ENCODE results near the gene RMND5B. TPM values are rescaled to one million over a fixed set of nuclear protein-coding genes. Genes with fewer than 3 reads are reported as not detected.

Gene RMND5B
- total RNA-seq, 4 donors from 2014 or later, result 36.7 to 149 (median 37.8) TPM

GRCh38 chr5:178115814-178116142 lies 15.0 kb upstream of the RMND5B start:
- in situ Hi-C loops (cut with MboI; ENCODE audit: low pct_ligation_motif_present in 1 of 4, low pct_unique_long_range_greater_than_20kb in 1 of 4, low sequenced_read_pairs in 3 of 4) (no loop called here), intact Hi-C loops (cut with DNase I; ENCODE audit: low total_unique reads) (no loop called here)
- Histone ChIP-seq H3K4me3 (no peak overlapping the region), H3K27ac (no peak overlapping the region), H3K27me3 (peaks cover 61% of the 10 kb centered on the region), H3K4me1 (peaks cover 8 to 40% (median 22%) of the 10 kb centered on the region in 4 donors), H3K36me3 (no peaks in the 10 kb centered on the region), H3K9me3 (no peaks in the 10 kb centered on the region)
- TF ChIP-seq POLR2AphosphoS5 (IDR thresholded peaks at IDR 0.05), result no peak
- no peak for TF ChIP-seq POLR2A (IDR thresholded peaks at IDR 0.05)
- no peak for TF ChIP-seq EP300 (IDR thresholded peaks at IDR 0.05; ENCODE audit: low read depth)
- no peak for TF ChIP-seq CTCF (IDR thresholded peaks at IDR 0.05)
- WGBS, 2 donors (ENCODE audit: low coverage in 1 of 2), result 17% methylated on average over 7 of the region's 7 CpGs; no CpG with 5 or more reads in 1 of the 2 donors
- no peak for DNase-seq

- DNase-seq, result peak; percentile 56
- Histone ChIP-seq H3K27me3 (peaks cover 61% of the 10 kb centered on the region), H3K9me3 (no peaks in the 10 kb centered on the region), H3K27ac (no peak overlapping the region), H3K4me1 (peaks cover 10 to 46% (median 26%) of the 10 kb centered on the region in 4 donors), H3K36me3 (no peaks in the 10 kb centered on the region), H3K4me3 (no peak overlapping the region)
- in situ Hi-C loops (cut with MboI; ENCODE audit: low pct_ligation_motif_present in 1 of 4, low pct_unique_long_range_greater_than_20kb in 1 of 4, low sequenced_read_pairs in 3 of 4), result no loop called here
- WGBS, 2 donors (ENCODE audit: low coverage in 1 of 2), result 17% methylated on average over 22 of the region's 22 CpGs; no CpG with 5 or more reads in 1 of the 2 donors
- TF ChIP-seq EP300 (IDR thresholded peaks at IDR 0.05; ENCODE audit: low read depth) (no peak), POLR2A (IDR thresholded peaks at IDR 0.05) (no peak), CTCF (IDR thresholded peaks at IDR 0.05) (no peak), POLR2AphosphoS5 (IDR thresholded peaks at IDR 0.05) (no peak)
- intact Hi-C loops (cut with DNase I; ENCODE audit: low total_unique reads), result no loop called here
These were observed 14.5 kb upstream of the RMND5B start for GRCh38 chr5:178116143-178116885.

- in situ Hi-C loops (cut with MboI; ENCODE audit: low pct_ligation_motif_present in 1 of 4, low pct_unique_long_range_greater_than_20kb in 1 of 4, low sequenced_read_pairs in 3 of 4) (no loop called here), intact Hi-C loops (cut with DNase I; ENCODE audit: low total_unique reads) (no loop called here)
- TF ChIP-seq POLR2AphosphoS5 (IDR thresholded peaks at IDR 0.05) (no peak), EP300 (IDR thresholded peaks at IDR 0.05; ENCODE audit: low read depth) (no peak), CTCF (IDR thresholded peaks at IDR 0.05) (no peak), POLR2A (IDR thresholded peaks at IDR 0.05) (no peak)
- Histone ChIP-seq H3K27me3 (peaks cover 49% of the 10 kb centered on the region), H3K36me3 (no peaks in the 10 kb centered on the region), H3K9me3 (no peaks in the 10 kb centered on the region), H3K4me3 (no peak overlapping the region), H3K27ac (no peak overlapping the region), H3K4me1 (peaks cover 19 to 53% (median 32%) of the 10 kb centered on the region in 4 donors)
- DNase-seq, result no peak
- 65% methylated on average over 18 of the region's 18 CpGs; no CpG with 5 or more reads in 1 of the 2 donors for WGBS, 2 donors (ENCODE audit: low coverage in 1 of 2)
These were observed 12.7 kb upstream of the RMND5B start for GRCh38 chr5:178117923-178118701.

GRCh38 chr5:178119915-178120606 lies 10.8 kb upstream of the RMND5B start:
- TF ChIP-seq POLR2A (IDR thresholded peaks at IDR 0.05), result no peak
- TF ChIP-seq CTCF (IDR thresholded peaks at IDR 0.05), result no peak
- TF ChIP-seq POLR2AphosphoS5 (IDR thresholded peaks at IDR 0.05), result no peak
- no peak for TF ChIP-seq EP300 (IDR thresholded peaks at IDR 0.05; ENCODE audit: low read depth)
- no peak overlapping the region for H3K4me3 ChIP-seq
- in situ Hi-C loops (cut with MboI; ENCODE audit: low pct_ligation_motif_present in 1 of 4, low pct_unique_long_range_greater_than_20kb in 1 of 4, low sequenced_read_pairs in 3 of 4) (no loop called here), intact Hi-C loops (cut with DNase I; ENCODE audit: low total_unique reads) (no loop called here)
- H3K36me3 ChIP-seq, result no peaks in the 10 kb centered on the region
- no peaks in the 10 kb centered on the region for H3K9me3 ChIP-seq
- H3K4me1 ChIP-seq, result peaks cover 11 to 47% (median 20%) of the 10 kb centered on the region in 4 donors
- no peak for DNase-seq
- 91% methylated on average over 27 of the region's 27 CpGs; no CpG with 5 or more reads in 1 of the 2 donors for WGBS, 2 donors (ENCODE audit: low coverage in 1 of 2)
- peaks cover 29% of the 10 kb centered on the region for H3K27me3 ChIP-seq
- no peak overlapping the region for H3K27ac ChIP-seq
